ENCODE data around the gene GSK3B. TPM values are rescaled to one million over a fixed set of nuclear protein-coding genes. Genes with fewer than 3 reads are reported as not detected.

Gene GSK3B
- total and polyA plus RNA-seq, 3 experiments from 2014 or later: 20.0 to 38.0 (median 35.7) TPM

- Histone ChIP-seq H3K36me3 (ENCODE audit: insufficient read depth, low read length) (no peaks in the 10 kb centered on the region), H3K4me1 (ENCODE audit: insufficient read depth, low read length) (peaks cover 22% of the 10 kb centered on the region), H3K27me3 (ENCODE audit: insufficient read depth, low read length, poor library complexity, severe bottlenecking) (no peaks in the 10 kb centered on the region), H3K9me3 (ENCODE audit: low read length) (no peaks in the 10 kb centered on the region), H3K4me3 (ENCODE audit: low read length) (no peak overlapping the region), H3K27ac (ENCODE audit: low read depth, low read length) (no peak overlapping the region)
- Mint-ChIP-seq H3K27ac (peak overlapping the region in 1 of 8 donors; percentile 20), H3K4me3 (no peak overlapping the region), H3K36me3 (peaks cover 4 to 17% (median 4%) of the 10 kb centered on the region in 3 donors), H3K4me1 (peaks cover 60 to 88% (median 82%) of the 10 kb centered on the region in 3 donors), H3K9me3 (peaks cover 3 to 9% (median 8%) of the 10 kb centered on the region in 5 donors), H3K27me3 (no peaks in the 10 kb centered on the region)
- CTCF ChIA-PET: no interaction called here
- POLR2A ChIA-PET: no interaction called here
- no peak for DNase-seq
Observed at GRCh38 chr3:120033596-120033995, 60.7 kb downstream of the GSK3B start.

DNA sequence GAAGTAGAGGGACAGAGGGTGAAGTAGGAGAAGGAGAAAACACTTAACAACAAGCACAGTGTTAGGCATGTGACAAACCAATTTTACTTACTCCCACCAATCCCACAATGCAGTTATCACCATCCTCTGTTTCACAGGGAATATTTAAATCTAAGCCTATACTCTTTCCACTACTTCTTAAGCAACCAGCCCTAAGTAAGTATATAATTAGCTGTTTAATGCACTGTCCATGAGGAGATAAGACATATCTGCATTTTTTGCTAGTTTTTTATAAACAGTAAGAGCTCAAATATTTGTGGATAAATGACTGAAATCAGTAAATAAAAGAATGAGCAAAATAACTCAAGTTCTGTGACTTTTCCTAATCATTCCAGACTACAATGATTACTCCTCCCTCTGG, 62.7 kb downstream of the GSK3B start:
- ChIA-PET CTCF (interaction anchor here (1.4 kb wide), 2 partner anchors 12 to 60 kb away, joined by 3 to 4 read pairs; no protein-coding TSS in a partner anchor), POLR2A (no interaction called here)
- Mint-ChIP-seq H3K9me3 (peaks cover 0 to 5% (median 3%) of the 10 kb centered on the region in 5 donors), H3K27ac (no peak overlapping the region), H3K27me3 (no peaks in the 10 kb centered on the region), H3K4me3 (peak overlapping the region in 1 of 7 donors; percentile 38), H3K36me3 (peaks cover 2 to 16% (median 4%) of the 10 kb centered on the region in 3 donors), H3K4me1 (peaks cover 62 to 81% (median 80%) of the 10 kb centered on the region in 3 donors)
- Histone ChIP-seq H3K9me3 (ENCODE audit: low read length) (no peaks in the 10 kb centered on the region), H3K36me3 (ENCODE audit: insufficient read depth, low read length) (no peaks in the 10 kb centered on the region), H3K27me3 (ENCODE audit: insufficient read depth, low read length, poor library complexity, severe bottlenecking) (no peaks in the 10 kb centered on the region), H3K4me1 (ENCODE audit: insufficient read depth, low read length) (peaks cover 22% of the 10 kb centered on the region), H3K27ac (ENCODE audit: low read depth, low read length) (no peak overlapping the region), H3K4me3 (ENCODE audit: low read length) (no peak overlapping the region)
- DNase-seq: no peak

DNA sequence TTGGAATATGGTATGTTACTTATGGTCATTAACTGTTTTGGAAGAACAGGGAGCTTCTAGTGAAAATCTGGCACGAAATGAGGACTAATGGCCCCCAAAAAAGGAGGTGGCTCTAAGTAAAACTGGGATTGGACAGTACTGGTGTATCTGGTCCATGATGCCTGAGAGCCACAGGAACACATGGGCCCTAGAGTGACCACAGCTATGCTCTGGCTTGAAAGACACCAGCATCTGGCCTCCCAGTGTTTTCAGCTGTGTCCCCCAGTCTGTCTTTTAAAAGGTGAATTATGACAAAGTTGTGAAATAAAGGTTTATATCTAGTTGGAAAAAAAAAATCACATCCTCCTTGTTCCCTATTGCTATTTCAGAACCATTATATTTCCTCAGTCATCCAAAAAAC, 64.5 kb downstream of the GSK3B start:
- Histone ChIP-seq H3K27me3 (ENCODE audit: insufficient read depth, low read length, poor library complexity, severe bottlenecking) (no peaks in the 10 kb centered on the region), H3K27ac (ENCODE audit: low read depth, low read length) (no peak overlapping the region), H3K4me1 (ENCODE audit: insufficient read depth, low read length) (peaks cover 18% of the 10 kb centered on the region), H3K36me3 (ENCODE audit: insufficient read depth, low read length) (no peaks in the 10 kb centered on the region), H3K4me3 (ENCODE audit: low read length) (no peak overlapping the region), H3K9me3 (ENCODE audit: low read length) (no peaks in the 10 kb centered on the region)
- peaks cover 65 to 85% (median 81%) of the 10 kb centered on the region in 3 donors for H3K4me1 Mint-ChIP-seq
- H3K27ac Mint-ChIP-seq: peak overlapping the region in 1 of 8 donors; percentile 17
- peaks cover 2 to 16% (median 4%) of the 10 kb centered on the region in 3 donors for H3K36me3 Mint-ChIP-seq
- peaks cover 0 to 5% (median 3%) of the 10 kb centered on the region in 5 donors for H3K9me3 Mint-ChIP-seq
- H3K27me3 Mint-ChIP-seq: no peaks in the 10 kb centered on the region
- no peak for DNase-seq
- H3K4me3 Mint-ChIP-seq: no peak overlapping the region
- CTCF ChIA-PET: no interaction called here
- POLR2A ChIA-PET: no interaction called here

DNA sequence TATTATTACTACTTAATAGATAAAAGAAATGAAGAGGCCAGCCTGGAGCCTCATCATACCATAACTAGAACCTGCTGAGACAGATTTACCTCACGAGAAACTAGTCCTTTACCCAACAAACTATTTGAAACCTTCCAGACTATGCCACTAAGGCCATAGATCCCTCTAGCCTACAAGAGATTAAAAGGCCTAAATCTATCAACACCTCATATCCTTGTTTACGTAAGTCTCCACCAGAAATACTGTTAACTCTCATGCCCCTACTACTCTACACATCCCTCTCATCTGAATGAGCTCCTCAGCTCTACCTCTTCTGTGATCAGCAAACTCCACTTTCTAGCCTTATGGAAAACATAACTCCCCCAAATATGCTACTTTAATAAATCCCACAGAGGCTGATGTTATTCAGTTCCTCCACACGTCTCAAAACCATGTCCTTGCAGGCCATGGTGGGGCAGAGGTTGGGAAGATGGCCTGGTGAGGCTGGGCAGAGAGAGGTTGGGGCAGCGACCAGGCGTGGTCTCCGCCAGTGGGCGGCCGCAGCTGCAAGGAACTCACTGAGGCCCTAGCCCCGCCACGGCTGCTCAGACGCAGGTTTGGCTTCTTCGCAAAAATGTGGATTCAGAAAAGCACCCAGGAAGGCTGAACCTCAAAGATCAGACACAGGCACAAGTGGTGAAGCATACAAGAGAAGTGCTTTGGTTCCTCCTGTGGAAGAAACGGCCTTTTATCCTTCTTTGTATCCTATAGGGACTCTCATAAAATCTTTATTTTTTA, 65.8 kb downstream of the GSK3B start:
- H3K4me3 ChIP-seq (ENCODE audit: low read length): no peak overlapping the region
- peak overlapping the region in 1 of 8 donors; percentile 26 for H3K27ac Mint-ChIP-seq
- H3K36me3 Mint-ChIP-seq: peaks cover 0 to 7% (median 2%) of the 10 kb centered on the region in 3 donors
- H3K36me3 ChIP-seq (ENCODE audit: insufficient read depth, low read length): no peaks in the 10 kb centered on the region
- no peaks in the 10 kb centered on the region for H3K27me3 Mint-ChIP-seq
- peaks cover 63 to 82% (median 80%) of the 10 kb centered on the region in 3 donors for H3K4me1 Mint-ChIP-seq
- CTCF ChIA-PET: no interaction called here
- H3K27me3 ChIP-seq (ENCODE audit: insufficient read depth, low read length, poor library complexity, severe bottlenecking): no peaks in the 10 kb centered on the region
- no peak overlapping the region for H3K27ac ChIP-seq (ENCODE audit: low read depth, low read length)
- H3K9me3 ChIP-seq (ENCODE audit: low read length): no peaks in the 10 kb centered on the region
- peaks cover 0 to 2% (median 0%) of the 10 kb centered on the region in 5 donors for H3K9me3 Mint-ChIP-seq
- peaks cover 18% of the 10 kb centered on the region for H3K4me1 ChIP-seq (ENCODE audit: insufficient read depth, low read length)
- POLR2A ChIA-PET: no interaction called here
- H3K4me3 Mint-ChIP-seq: peak overlapping the region in 1 of 7 donors; percentile 45
- DNase-seq: no peak

DNA sequence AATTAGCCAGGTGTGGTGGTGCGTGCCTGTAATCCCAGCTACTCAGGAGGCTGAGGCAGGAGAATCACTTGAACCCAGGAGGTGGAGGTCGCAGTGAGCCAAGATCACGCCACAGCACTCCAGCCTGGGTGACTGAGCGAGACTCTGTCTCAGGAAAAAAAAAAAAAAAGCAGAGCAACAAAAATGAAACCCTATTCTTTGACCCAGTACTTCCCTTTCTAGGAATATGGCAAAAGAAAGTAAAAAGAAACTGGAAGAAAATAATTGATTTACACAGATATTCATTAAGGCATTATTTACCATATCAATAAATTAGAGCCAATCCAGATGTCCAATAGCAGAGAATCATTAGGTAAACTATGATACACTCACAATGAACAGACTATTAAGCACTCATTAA, 67.0 kb downstream of the GSK3B start:
- H3K4me1 ChIP-seq (ENCODE audit: insufficient read depth, low read length): peaks cover 25% of the 10 kb centered on the region

GRCh38 chr3:120025520-120025919, 68.7 kb downstream of the GSK3B start:
- Mint-ChIP-seq H3K4me3 (no peak overlapping the region), H3K27ac (peak overlapping the region in 2 of 8 donors; percentile 53 to 58), H3K9me3 (no peaks in the 10 kb centered on the region), H3K4me1 (peaks cover 67 to 85% (median 84%) of the 10 kb centered on the region in 3 donors), H3K36me3 (peaks cover 0 to 5% (median 2%) of the 10 kb centered on the region in 3 donors), H3K27me3 (no peaks in the 10 kb centered on the region)
- Histone ChIP-seq H3K9me3 (ENCODE audit: low read length) (no peaks in the 10 kb centered on the region), H3K27ac (ENCODE audit: low read depth, low read length) (no peak overlapping the region), H3K4me1 (ENCODE audit: insufficient read depth, low read length) (peaks cover 24% of the 10 kb centered on the region), H3K4me3 (ENCODE audit: low read length) (no peak overlapping the region), H3K27me3 (ENCODE audit: insufficient read depth, low read length, poor library complexity, severe bottlenecking) (no peaks in the 10 kb centered on the region), H3K36me3 (ENCODE audit: insufficient read depth, low read length) (no peaks in the 10 kb centered on the region)
- POLR2A ChIA-PET: no interaction called here
- CTCF ChIA-PET: no interaction called here
- DNase-seq: no peak

More for the DNA sequence above, 67.0 kb downstream of the GSK3B start:
- POLR2A ChIA-PET: no interaction called here
- Histone ChIP-seq H3K4me3 (ENCODE audit: low read length) (no peak overlapping the region), H3K36me3 (ENCODE audit: insufficient read depth, low read length) (no peaks in the 10 kb centered on the region), H3K9me3 (ENCODE audit: low read length) (no peaks in the 10 kb centered on the region), H3K27ac (ENCODE audit: low read depth, low read length) (no peak overlapping the region), H3K27me3 (ENCODE audit: insufficient read depth, low read length, poor library complexity, severe bottlenecking) (no peaks in the 10 kb centered on the region)
- H3K4me1 Mint-ChIP-seq: peaks cover 64 to 84% (median 82%) of the 10 kb centered on the region in 3 donors
- peak overlapping the region in 1 of 8 donors; percentile 12 for H3K27ac Mint-ChIP-seq
- CTCF ChIA-PET: no interaction called here
- DNase-seq: no peak
- H3K9me3 Mint-ChIP-seq: no peaks in the 10 kb centered on the region
- H3K27me3 Mint-ChIP-seq: no peaks in the 10 kb centered on the region
- H3K36me3 Mint-ChIP-seq: peaks cover 0 to 2% (median 0%) of the 10 kb centered on the region in 3 donors
- H3K4me3 Mint-ChIP-seq: no peak overlapping the region

DNA sequence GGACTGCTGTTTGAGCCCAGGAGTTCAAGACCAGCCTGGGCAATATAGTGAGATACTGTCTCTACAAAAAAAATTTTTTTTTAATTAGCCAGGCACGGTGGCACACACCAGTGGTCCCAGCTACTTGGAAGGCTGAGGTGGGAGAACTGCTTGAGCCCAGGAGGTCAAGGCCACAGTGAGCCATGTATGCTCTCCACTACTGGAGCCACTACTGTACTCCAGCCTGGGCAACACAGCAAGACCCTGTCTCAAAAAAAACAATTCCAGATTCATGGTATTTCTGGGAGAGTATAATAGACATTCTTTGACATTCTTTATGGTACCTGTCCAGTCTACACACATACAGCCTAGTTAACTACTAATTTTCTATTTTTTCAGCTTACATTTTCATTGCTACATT, 70.1 kb downstream of the GSK3B start:
- H3K27me3 Mint-ChIP-seq: no peaks in the 10 kb centered on the region
- H3K36me3 ChIP-seq (ENCODE audit: insufficient read depth, low read length): no peaks in the 10 kb centered on the region
- peaks cover 69 to 85% (median 82%) of the 10 kb centered on the region in 3 donors for H3K4me1 Mint-ChIP-seq
- H3K4me3 Mint-ChIP-seq: no peak overlapping the region
- peaks cover 23% of the 10 kb centered on the region for H3K4me1 ChIP-seq (ENCODE audit: insufficient read depth, low read length)
- no peak for DNase-seq
- no peak overlapping the region for H3K27ac Mint-ChIP-seq
- no peak overlapping the region for H3K27ac ChIP-seq (ENCODE audit: low read depth, low read length)
- peaks cover 0 to 7% (median 2%) of the 10 kb centered on the region in 3 donors for H3K36me3 Mint-ChIP-seq
- POLR2A ChIA-PET: no interaction called here
- H3K9me3 ChIP-seq (ENCODE audit: low read length): no peaks in the 10 kb centered on the region
- no peaks in the 10 kb centered on the region for H3K9me3 Mint-ChIP-seq
- CTCF ChIA-PET: no interaction called here
- H3K4me3 ChIP-seq (ENCODE audit: low read length): no peak overlapping the region
- no peaks in the 10 kb centered on the region for H3K27me3 ChIP-seq (ENCODE audit: insufficient read depth, low read length, poor library complexity, severe bottlenecking)

- ChIA-PET CTCF (no interaction called here), POLR2A (no interaction called here)
- no peak for DNase-seq
- Histone ChIP-seq H3K36me3 (ENCODE audit: insufficient read depth, low read length) (no peaks in the 10 kb centered on the region), H3K9me3 (ENCODE audit: low read length) (no peaks in the 10 kb centered on the region), H3K4me3 (ENCODE audit: low read length) (no peak overlapping the region), H3K4me1 (ENCODE audit: insufficient read depth, low read length) (peaks cover 34% of the 10 kb centered on the region), H3K27ac (ENCODE audit: low read depth, low read length) (no peak overlapping the region), H3K27me3 (ENCODE audit: insufficient read depth, low read length, poor library complexity, severe bottlenecking) (no peaks in the 10 kb centered on the region)
- H3K9me3 Mint-ChIP-seq: no peaks in the 10 kb centered on the region
- H3K4me1 Mint-ChIP-seq: peaks cover 65 to 85% (median 79%) of the 10 kb centered on the region in 3 donors
- no peak overlapping the region for H3K27ac Mint-ChIP-seq
- H3K27me3 Mint-ChIP-seq: no peaks in the 10 kb centered on the region
- H3K4me3 Mint-ChIP-seq: no peak overlapping the region
- H3K36me3 Mint-ChIP-seq: peaks cover 0 to 7% (median 2%) of the 10 kb centered on the region in 3 donors
Observed at GRCh38 chr3:120022729-120023128, 71.5 kb downstream of the GSK3B start.
